Loucy (cell line): Measurements from ENCODE around the gene CUL3.
"Not testable (repeated sequence)": the region's sequence is repeated elsewhere in the genome, so short reads cannot be mapped to it uniquely, and the experiment has no call there.

Experiments
- CTCF ChIP-seq: fragments of 200-600 bp; sonication (generic); conservative IDR thresholded peaks from 2 replicates; pipeline ENCODE4 v1.5.1; 2014; ENCODE audit warnings: mild to moderate bottlenecking, antibody characterized with exemption, low read length
- EZH2phosphoT487 ChIP-seq: fragments of 200-600 bp; IDR thresholded peaks from 2 replicates; pipeline ENCODE4 v1.6.1; 2018; ENCODE audit warnings: antibody characterized with exemption, mild to moderate bottlenecking, moderate library complexity, borderline replicate concordance

DNA sequence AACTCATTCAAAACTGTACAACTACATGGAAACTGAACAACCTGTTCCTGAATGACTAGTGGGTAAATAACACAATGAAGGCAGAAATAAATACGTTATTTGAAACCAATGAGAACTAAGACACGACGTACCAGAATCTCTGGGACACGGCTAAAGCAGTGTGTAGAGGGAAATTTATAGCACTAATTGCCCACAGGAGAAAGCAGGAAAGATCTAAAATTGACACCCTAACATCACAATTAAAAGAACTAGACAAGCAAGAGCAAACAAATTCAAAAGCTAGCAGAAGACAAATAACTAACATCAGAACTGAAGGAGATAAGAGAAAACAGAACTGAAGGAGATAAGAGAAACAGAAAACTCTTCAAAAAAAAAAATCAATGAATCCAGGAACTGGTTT lies 97.2 kb downstream of the CUL3 start:
- not testable (repeated sequence) for TF ChIP-seq CTCF, EZH2phosphoT487
